CD14-positive monocyte (primary cell): ENCODE measurements around the gene NPAS2. TPM values are rescaled to one million over a fixed set of nuclear protein-coding genes. Genes with fewer than 3 reads are reported as not detected.

Experiments used
- DNase-seq, 3 donors: peaks; one replicate each; pipeline ENCODE4 v3.0.0-alpha.2; 2011 to 2022
- H2AFZ ChIP-seq: 2 replicates; pipeline ENCODE4 v1.6.0; 2012; ENCODE audit warnings: mild to moderate bottlenecking, low read depth, low read length, inconsistent platforms; ENCODE audit not compliant: insufficient read depth, poor library complexity, severe bottlenecking
- H3K27ac ChIP-seq, 2 donors: 1 replicate in 1 of 2; 2 replicates in 1 of 2; pipeline ENCODE4 v1.5.1; 2012 to 2013; ENCODE audit warnings: low read length in 2 of 2, control low read depth in 1 of 2, inconsistent platforms in 1 of 2, low read depth in 1 of 2, mild to moderate bottlenecking in 1 of 2
- H3K27me3 ChIP-seq, 2 donors: one replicate each; pipeline versions ENCODE4 v1.6.0 to v1.6.1; 2011 to 2013; ENCODE audit warnings: low read length in 2 of 2; ENCODE audit not compliant: control insufficient read depth in 2 of 2, insufficient read depth in 2 of 2
- H3K36me3 ChIP-seq, 2 donors: replicated peaks in 1 of 2; 1 replicate in 1 of 2; 2 replicates in 1 of 2; pipeline versions ENCODE4 v1.5.1 to v1.6.1; 2012 to 2013; ENCODE audit warnings: low read length in 2 of 2, control low read depth in 1 of 2, inconsistent platforms in 1 of 2, mild to moderate bottlenecking in 1 of 2; ENCODE audit not compliant: insufficient read depth in 2 of 2, control insufficient read depth in 1 of 2
- H3K4me1 ChIP-seq, 2 donors: 1 replicate in 1 of 2; 2 replicates in 1 of 2; pipeline versions ENCODE4 v1.5.1 to v1.6.1; 2012 to 2013; ENCODE audit warnings: low read length in 2 of 2, control low read depth in 1 of 2, inconsistent platforms in 1 of 2, mild to moderate bottlenecking in 1 of 2, moderate library complexity in 1 of 2; ENCODE audit not compliant: insufficient read depth in 2 of 2, control insufficient read depth in 1 of 2
- H3K4me2 ChIP-seq: replicated peaks from 2 replicates; pipeline ENCODE3; 2012; ENCODE audit warnings: low read length, moderate library complexity, mild to moderate bottlenecking; ENCODE audit not compliant: poor library complexity, severe bottlenecking; ENCODE audit errors: extremely low read depth
- H3K4me3 ChIP-seq, 3 experiments: fragments of 200-600 bp in 1 of 3; sonication (generic) in 1 of 3; replicated peaks in 1 of 3; 1 replicate in 2 of 3; 2 replicates in 1 of 3; pipeline ENCODE4 v1.5.1; 2011 to 2013; ENCODE audit warnings: low read length in 3 of 3, mild to moderate bottlenecking in 3 of 3, control low read depth in 2 of 3, low read depth in 2 of 3, inconsistent platforms in 1 of 3, moderate library complexity in 1 of 3
- H3K79me2 ChIP-seq: 2 replicates; pipeline ENCODE4 v1.6.0; 2012; ENCODE audit warnings: mild to moderate bottlenecking, control low read depth, inconsistent platforms, low read length, moderate library complexity; ENCODE audit not compliant: insufficient read depth
- H3K9ac ChIP-seq: 2 replicates; pipeline ENCODE4 v1.6.0; 2017; ENCODE audit warnings: low read length, mild to moderate bottlenecking; ENCODE audit not compliant: insufficient read depth, poor library complexity, severe bottlenecking
- H3K9me3 ChIP-seq, 2 donors: replicated peaks in 1 of 2; 1 replicate in 1 of 2; 2 replicates in 1 of 2; pipeline versions ENCODE4 v1.5.1 to v1.6.1; 2012 to 2013; ENCODE audit warnings: low read length in 2 of 2, control low read depth in 1 of 2; ENCODE audit not compliant: control insufficient read depth in 1 of 2, insufficient read depth in 1 of 2
- H4K20me1 ChIP-seq: 2 replicates; pipeline ENCODE4 v1.6.0; 2012; ENCODE audit warnings: mild to moderate bottlenecking, low read length, control low read depth, moderate library complexity; ENCODE audit not compliant: insufficient read depth
- H3K27ac Mint-ChIP-seq, 7 donors: one replicate each; pipeline ENCODE4 v1.8.0; 2020; ENCODE audit warnings: mild to moderate bottlenecking in 7 of 7, mixed read lengths in 7 of 7, moderate library complexity in 6 of 7, inconsistent platforms in 2 of 7
- H3K27me3 Mint-ChIP-seq, 3 donors: one replicate each; pipeline ENCODE4 v1.8.0; 2021 to 2022; ENCODE audit warnings: low read depth in 3 of 3, mild to moderate bottlenecking in 3 of 3, mixed read lengths in 3 of 3, moderate library complexity in 3 of 3, inconsistent platforms in 1 of 3
- H3K36me3 Mint-ChIP-seq, 2 donors: one replicate each; pipeline ENCODE4 v1.8.0; 2020; ENCODE audit warnings: mixed read lengths in 2 of 2, inconsistent platforms in 1 of 2, mild to moderate bottlenecking in 1 of 2
- H3K4me1 Mint-ChIP-seq: one replicate; pipeline ENCODE4 v1.8.0; 2020; ENCODE audit warnings: mild to moderate bottlenecking, mixed read lengths
- H3K4me3 Mint-ChIP-seq, 2 donors: one replicate each; pipeline ENCODE4 v1.8.0; 2020; ENCODE audit warnings: mild to moderate bottlenecking in 2 of 2, mixed read lengths in 2 of 2, moderate library complexity in 1 of 2
- H3K9me3 Mint-ChIP-seq, 7 donors: one replicate each; pipeline ENCODE4 v1.8.0; 2020 to 2022; ENCODE audit warnings: mixed read lengths in 7 of 7, mild to moderate bottlenecking in 6 of 7, moderate library complexity in 6 of 7, inconsistent platforms in 2 of 7
- CTCF ChIP-seq: fragments of 200-600 bp; IDR thresholded peaks from one replicate; pipeline ENCODE4 v1.8.0; 2022; ENCODE audit warnings: antibody characterized with exemption, mild to moderate bottlenecking
- WGBS: methylation state at CpG from one replicate; pipeline ENCODE4 v1.1.5; 2013; ENCODE audit warnings: missing lambda C conversion rate; ENCODE audit not compliant: insufficient coverage; 5-methylcytosine and 5-hydroxymethylcytosine counted together
- intact Hi-C, 2 donors: fragments of 100-400 bp; cut with micrococcal nuclease; formaldehyde crosslinking; loops; one replicate each; pipeline versions ENCODE4 v1.15.0 to v1.15.1; 2023
- polyA plus RNA-seq, 3 donors: library from polyadenylated mRNA; depleted of rRNA in 1 of 3; unstranded in 2 of 3; stranded (reverse) in 1 of 3; fragments of 300-500 nt in 2 of 3; fragments of >200 nt in 1 of 3; fragmentation: Illumina TruSeq in 2 of 3; gene quantifications; 1 replicate in 2 of 3; 2 replicates in 1 of 3; pipeline ENCODE4 v1.2.3, GENCODE V29; 2012 to 2021

The NPAS2 gene
- polyA plus RNA-seq, 3 donors = not detected

GRCh38 chr2:100831158-100831750 is 11.3 kb downstream of the NPAS2 start:
- WGBS = 92% methylated on average over 4 of the region's 9 CpGs
- Histone ChIP-seq H3K4me3 (no peak overlapping the region), H2AFZ (no peak overlapping the region), H3K27me3 (peaks cover 0 to 2% of the 10 kb centered on the region in 2 donors), H3K79me2 (no peaks in the 10 kb centered on the region), H3K27ac (no peak overlapping the region), H3K36me3 (no peaks in the 10 kb centered on the region), H3K4me2 (no peak overlapping the region), H3K9ac (no peak overlapping the region), H3K9me3 (no peaks in the 10 kb centered on the region), H4K20me1 (no peaks in the 10 kb centered on the region), H3K4me1 (no peaks in the 10 kb centered on the region)
- Mint-ChIP-seq H3K9me3 (peaks cover 2 to 15% (median 10%) of the 10 kb centered on the region in 7 donors), H3K4me1 (peaks cover 9% of the 10 kb centered on the region), H3K27ac (no peak overlapping the region), H3K4me3 (no peak overlapping the region), H3K27me3 (peaks cover 11 to 20% (median 12%) of the 10 kb centered on the region in 3 donors), H3K36me3 (no peaks in the 10 kb centered on the region)
- no peak for DNase-seq
- TF ChIP-seq CTCF = no peak
- intact Hi-C loops = no loop called here

GRCh38 chr2:100831831-100832230 is 11.9 kb downstream of the NPAS2 start:
- Histone ChIP-seq H3K9ac (no peak overlapping the region), H3K4me3 (no peak overlapping the region), H3K27ac (no peak overlapping the region), H3K9me3 (no peaks in the 10 kb centered on the region), H3K36me3 (no peaks in the 10 kb centered on the region), H3K4me1 (no peaks in the 10 kb centered on the region), H2AFZ (no peak overlapping the region), H3K79me2 (no peaks in the 10 kb centered on the region), H3K27me3 (peaks cover 0 to 2% of the 10 kb centered on the region in 2 donors), H3K4me2 (no peak overlapping the region), H4K20me1 (no peaks in the 10 kb centered on the region)
- Mint-ChIP-seq H3K9me3 (peaks cover 2 to 15% (median 10%) of the 10 kb centered on the region in 7 donors), H3K27me3 (peaks cover 11 to 21% (median 13%) of the 10 kb centered on the region in 3 donors), H3K4me3 (no peak overlapping the region), H3K36me3 (no peaks in the 10 kb centered on the region), H3K27ac (no peak overlapping the region), H3K4me1 (peaks cover 9% of the 10 kb centered on the region)
- 97% methylated on average over 4 of the region's 4 CpGs for WGBS
- DNase-seq = no peak
- no peak for TF ChIP-seq CTCF
- intact Hi-C loops = no loop called here
